PC-3 (cell line): Measurements from ENCODE around the gene TPD52L1.

ENCODE experiments used
- CTCF ChIP-seq: fragments of 300-600 bp; sonication (generic); conservative IDR thresholded peaks from 2 replicates; pipeline ENCODE4 v1.5.1; 2017; ENCODE audit warnings: antibody characterized with exemption, low read depth, mild to moderate bottlenecking, low read length
- EZH2 ChIP-seq: fragments of 300-600 bp; sonication (generic); IDR thresholded peaks from one replicate; pipeline ENCODE4 v1.6.1; 2017; ENCODE audit warnings: antibody characterized with exemption, mild to moderate bottlenecking, low read length; ENCODE audit not compliant: unreplicated experiment

- TF ChIP-seq CTCF, result no peak
- TF ChIP-seq EZH2, result no peak
These were observed 41.4 kb downstream of the TPD52L1 start for GRCh38 chr6:125194941-125195340.
